AG04450 (cell line): Measurements from ENCODE around the gene CHMP2A. TPM values are rescaled to one million over a fixed set of nuclear protein-coding genes. Genes with fewer than 3 reads are reported as not detected.

ENCODE experiments used
- CTCF ChIA-PET: fragments of 300-600, 350-600 bp; formaldehyde crosslinking; extraction: SDS; loops from one replicate; lab custom pipeline; 2022; ENCODE audit warnings: antibody characterized with exemption, inconsistent platforms; lab: Charles Lee
- POLR2A ChIA-PET: fragments of 350-600 bp; formaldehyde crosslinking; extraction: SDS; loops from one replicate; lab custom pipeline; 2021; ENCODE audit warnings: antibody characterized with exemption, inconsistent platforms; lab: Yijun Ruan, JAX
- DNase-seq: peaks from one replicate; pipeline ENCODE4 v3.0.0-alpha.2; 2011; ENCODE audit warnings: low read depth, low spot score
- H3K27ac ChIP-seq: one replicate; pipeline ENCODE4 v1.5.1; 2012; ENCODE audit warnings: low read depth, low read length, control low read depth
- H3K27me3 ChIP-seq: one replicate; pipeline ENCODE4 v1.6.0; 2012; ENCODE audit warnings: low read length; ENCODE audit not compliant: control insufficient read depth, insufficient read depth
- H3K4me3 ChIP-seq: 2 replicates; pipeline ENCODE4 v1.5.1; 2011; ENCODE audit warnings: mild to moderate bottlenecking, low read depth, low read length, control low read depth
- H3K9me3 ChIP-seq: 2 replicates; pipeline ENCODE4 v1.5.1; 2012; ENCODE audit warnings: low read length; ENCODE audit not compliant: control insufficient read depth, insufficient read depth
- CTCF ChIP-seq: IDR thresholded peaks from 2 replicates; pipeline ENCODE4 v1.5.1; 2011; ENCODE audit warnings: low read depth, low read length, control low read depth, inconsistent platforms
- polyA plus RNA-seq: library from polyadenylated mRNA; depleted of rRNA; stranded (reverse); fragments of >200 nt; gene quantifications from 2 replicates; pipeline ENCODE4 v1.2.3, GENCODE V29; 2011

The CHMP2A gene
- polyA plus RNA-seq, 1 experiment = 173 TPM

GRCh38 chr19:58568453-58569130 lies 13.7 kb upstream of the CHMP2A start:
- CTCF ChIA-PET = no interaction called here
- POLR2A ChIA-PET = interaction anchor here (0.5 kb wide), 1 partner anchor 204 kb away, joined by 3 read pairs; no protein-coding TSS in a partner anchor

DNA sequence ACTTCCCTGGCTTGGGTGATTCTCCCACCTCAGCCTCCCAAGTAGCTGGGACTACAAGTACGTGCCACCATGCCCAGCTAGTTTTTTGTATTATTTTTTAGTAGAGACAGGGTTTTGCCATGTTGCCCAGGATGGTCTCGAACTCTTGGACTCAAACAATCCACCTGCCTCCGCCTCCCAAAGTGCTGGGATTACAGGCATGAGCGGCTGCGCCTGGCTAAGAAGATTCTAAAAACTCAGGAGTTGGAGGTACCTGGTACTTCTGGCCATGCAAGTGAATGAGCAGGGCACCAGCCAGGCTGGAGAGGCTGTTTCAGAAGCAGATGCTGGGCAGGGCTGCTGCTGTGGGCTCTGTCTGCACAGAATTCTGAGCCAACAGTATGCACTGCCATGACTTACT lies 12.1 kb upstream of the CHMP2A start:
- CTCF ChIA-PET = interaction anchor here (0.6 kb wide), 1 partner anchor 11 kb away, joined by 5 read pairs; no protein-coding TSS in a partner anchor
- Histone ChIP-seq H3K27me3 (peaks cover 2% of the 10 kb centered on the region), H3K4me3 (no peak overlapping the region), H3K9me3 (peaks cover 4% of the 10 kb centered on the region; the same call in 1 of the 2 replicates), H3K27ac (no peak overlapping the region)
- POLR2A ChIA-PET = no interaction called here
- no peak for TF ChIP-seq CTCF
- DNase-seq = no peak

More at GRCh38 chr19:58568453-58569130, 13.7 kb upstream of the CHMP2A start:
- Histone ChIP-seq H3K9me3 (no peaks in the 10 kb centered on the region), H3K27ac (no peak overlapping the region), H3K27me3 (peaks cover 2% of the 10 kb centered on the region), H3K4me3 (no peak overlapping the region)
- no peak for TF ChIP-seq CTCF
- DNase-seq = no peak

- DNase-seq = no peak
- Histone ChIP-seq H3K9me3 (peaks cover 4% of the 10 kb centered on the region; the same call in 1 of the 2 replicates), H3K27me3 (peaks cover 2% of the 10 kb centered on the region), H3K27ac (no peak overlapping the region), H3K4me3 (no peak overlapping the region)
- TF ChIP-seq CTCF = no peak
- POLR2A ChIA-PET = no interaction called here
- CTCF ChIA-PET = interaction anchor here (0.9 kb wide), 1 partner anchor 17 kb away, joined by 3 read pairs; no protein-coding TSS in a partner anchor
Observed at GRCh38 chr19:58563823-58564222, 8.9 kb upstream of the CHMP2A start.

- CTCF ChIA-PET = no interaction called here
- POLR2A ChIA-PET = interaction anchor here (0.6 to 1.6 kb wide), 3 partner anchors 9 to 77 kb away, joined by 3 to 10 read pairs (median 6); partner anchors contain the start of gene ZBTB45
- peaks cover 2% of the 10 kb centered on the region for H3K27me3 ChIP-seq
- DNase-seq = no peak
- H3K27ac ChIP-seq = no peak overlapping the region
- peaks cover 4% of the 10 kb centered on the region; the same call in 1 of the 2 replicates for H3K9me3 ChIP-seq
- no peak for TF ChIP-seq CTCF
- H3K4me3 ChIP-seq = peak overlapping the region; percentile 52
Observed at GRCh38 chr19:58563034-58563573, 8.2 kb upstream of the CHMP2A start.
